HT1080 (cell line): ENCODE results near the gene ADA. TPM values are rescaled to one million over a fixed set of nuclear protein-coding genes. Genes with fewer than 3 reads are reported as not detected.
"Not testable (repeated sequence)": the region's sequence is repeated elsewhere in the genome, so short reads cannot be mapped to it uniquely, and the experiment has no call there.

Experiments used
- DNase-seq: peaks from one replicate; pipeline ENCODE4 v3.0.0-alpha.2; 2015; ENCODE audit warnings: low read depth
- polyA plus RNA-seq, 2 experiments: library from polyadenylated mRNA; depleted of rRNA; stranded (reverse); fragments of >200 nt; gene quantifications; 2 replicates each; pipeline ENCODE4 v1.2.3, GENCODE V29; 2015
- total RNA-seq: library from RNA; depleted of rRNA; stranded (reverse); fragments of >200 nt; shearing (Covaris generic); gene quantifications from 2 replicates; pipeline ENCODE4 v1.2.3, GENCODE V29; 2014; rRNA removed

Gene ADA
- 7.8 and 10.3 TPM in 2 replicates for total RNA-seq
- polyA plus RNA-seq (2015; cell fraction: cytosol; rRNA removed) = 23.2 and 26.9 TPM in 2 replicates
- 24.4 and 26.9 TPM in 2 replicates for polyA plus RNA-seq (2015; cell fraction: nucleus; rRNA removed)

DNA sequence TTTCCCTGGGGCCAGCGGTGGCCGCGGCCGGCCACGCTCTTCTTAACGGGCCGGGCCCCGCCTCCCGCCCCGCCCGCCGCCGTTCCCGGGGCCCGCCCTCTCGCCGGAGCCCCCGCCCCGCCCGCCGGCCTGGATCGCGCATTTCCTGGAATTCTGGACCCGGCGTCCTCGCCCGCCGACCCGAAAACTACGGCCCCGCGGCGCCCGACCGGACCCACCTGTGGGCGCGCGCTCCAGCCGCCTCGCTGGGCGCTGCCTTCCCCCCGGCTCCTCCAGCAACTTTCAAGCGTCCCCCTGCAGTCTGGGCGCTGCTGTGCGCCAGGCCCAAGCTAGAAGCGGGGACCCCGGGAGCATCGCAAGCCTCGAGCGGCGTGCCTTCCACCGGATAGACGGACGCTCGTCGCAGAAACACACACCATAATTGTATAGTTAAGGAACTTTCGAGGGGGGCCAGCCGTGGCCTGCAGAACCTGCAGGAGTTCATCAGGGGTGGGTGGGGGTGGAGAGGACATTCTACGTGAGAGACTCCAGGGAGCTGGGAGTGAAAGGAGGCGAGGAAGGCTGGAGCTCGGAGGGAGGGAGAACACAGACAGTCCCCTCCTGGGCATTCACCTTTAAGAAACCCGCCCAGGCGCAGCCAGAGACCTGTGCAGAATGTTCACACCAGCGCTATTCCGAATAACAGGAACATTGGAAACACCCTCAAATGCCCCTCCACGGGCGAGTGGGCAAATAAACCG is at the start of gene ADA:
Gene ADA, minus strand, starts transcription at position 16 of the 740 bp plus-strand sequence. CDS start 92 bp downstream, outside the sequence.
- DNase-seq = peak; percentile 27

DNA sequence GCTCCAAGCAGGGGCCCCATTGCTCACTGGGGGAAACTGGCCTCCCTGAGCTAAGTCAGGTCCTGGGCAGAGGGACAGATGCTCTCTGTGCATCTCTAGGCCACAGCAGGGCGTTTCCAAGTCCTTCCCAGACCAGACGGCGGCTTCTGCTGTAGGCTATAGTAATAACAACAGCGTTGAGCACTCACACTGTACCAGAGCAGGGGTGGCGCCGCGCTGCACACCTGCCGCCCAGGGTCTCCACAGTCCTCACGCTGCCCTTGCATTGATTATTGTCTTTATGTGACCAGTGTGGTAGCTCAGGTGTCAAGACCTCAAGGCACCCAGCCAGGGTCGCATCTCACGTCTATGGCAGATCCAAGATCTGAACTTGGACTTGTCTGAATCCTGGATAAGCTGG is 48.8 kb upstream of the ADA start:
- DNase-seq = no peak

DNA sequence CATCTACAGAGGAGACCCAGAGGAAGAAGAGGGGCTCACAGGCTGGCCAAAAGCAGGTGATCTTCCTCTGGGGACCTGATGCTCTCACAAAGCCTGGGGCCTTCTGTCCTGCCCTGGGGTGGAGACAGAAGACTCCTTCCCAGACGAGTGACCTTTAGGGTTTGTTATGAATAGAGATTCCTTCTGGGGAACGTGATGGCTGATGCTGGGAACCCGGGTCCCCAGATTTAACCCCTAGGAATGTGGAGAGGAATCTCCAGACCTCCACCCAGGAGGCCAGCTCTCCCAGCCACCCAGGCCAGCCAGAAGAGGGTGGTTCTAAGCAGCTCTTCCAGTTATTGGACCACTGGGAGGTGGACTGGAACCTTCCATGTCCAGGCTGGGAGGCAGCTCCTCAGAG is 46.9 kb upstream of the ADA start:
- no peak for DNase-seq

DNA sequence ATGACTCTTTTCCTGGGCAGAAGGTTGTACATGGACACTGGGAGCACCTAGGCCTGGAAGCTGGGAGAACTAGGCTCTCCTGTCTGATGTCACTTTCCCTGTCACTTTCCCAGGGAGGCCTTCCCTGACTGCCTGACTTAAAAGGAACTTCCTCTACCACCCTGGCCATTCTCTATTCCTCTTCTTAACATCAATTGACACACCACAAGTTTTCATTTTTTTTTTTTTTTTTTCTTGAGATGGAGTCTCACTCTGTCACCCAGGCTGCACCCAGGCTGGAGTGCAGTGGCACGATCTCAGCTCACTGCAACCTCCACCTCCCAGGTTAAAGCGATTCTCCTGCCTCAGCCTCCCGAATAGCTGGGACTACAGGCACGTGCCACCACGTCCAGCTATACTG is 45.5 kb upstream of the ADA start:
- not testable (repeated sequence) for DNase-seq

DNA sequence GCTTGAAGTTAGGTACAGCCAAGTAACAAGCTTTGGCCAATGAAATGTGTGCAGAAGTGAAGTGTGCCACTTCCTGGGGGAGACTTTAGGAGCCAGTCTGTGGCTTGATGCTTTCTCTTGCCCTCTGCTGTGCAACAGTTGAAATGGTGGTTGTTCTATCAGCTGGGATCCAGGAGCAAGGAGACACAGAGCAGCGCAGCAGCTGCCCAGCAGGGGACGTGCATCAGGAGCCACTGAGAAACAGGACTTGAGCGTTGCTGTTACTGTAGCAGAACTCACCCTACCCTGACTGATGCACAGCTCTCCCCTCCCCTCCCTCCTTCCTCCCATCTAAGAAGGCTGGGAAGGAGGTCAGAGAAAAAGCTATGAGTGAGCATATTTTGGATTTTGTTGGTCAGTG is 44.8 kb upstream of the ADA start:
- DNase-seq = no peak

DNA sequence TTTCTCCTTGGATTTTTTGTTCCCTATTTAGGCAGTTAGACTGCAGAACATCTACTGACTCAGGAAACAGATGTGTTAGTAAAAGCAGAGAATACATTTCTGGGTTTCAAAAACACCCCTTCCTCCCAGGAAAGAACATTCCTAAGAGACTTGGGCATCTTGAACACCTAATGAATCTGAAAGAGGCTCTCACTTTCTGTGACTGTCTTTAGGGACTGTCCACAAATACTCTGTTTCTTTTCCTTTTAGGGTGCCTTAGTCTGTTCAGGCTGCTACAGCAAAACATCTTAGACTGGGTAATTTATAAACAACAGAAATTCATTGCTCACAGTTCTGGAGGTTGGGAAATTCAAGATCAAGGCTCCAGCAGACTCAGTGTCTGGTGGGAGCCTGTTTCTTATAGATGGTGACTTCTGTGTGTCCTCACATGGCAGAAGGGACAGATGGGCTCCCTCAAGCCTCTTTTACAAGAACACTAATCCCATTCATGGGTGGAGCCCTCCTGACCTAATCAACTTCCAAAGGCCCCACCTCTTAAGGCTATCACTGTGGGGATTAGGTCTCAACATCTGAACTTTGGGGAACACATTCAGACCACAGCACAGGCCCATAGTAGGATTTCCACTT is 44.3 kb upstream of the ADA start:
- no peak for DNase-seq

DNA sequence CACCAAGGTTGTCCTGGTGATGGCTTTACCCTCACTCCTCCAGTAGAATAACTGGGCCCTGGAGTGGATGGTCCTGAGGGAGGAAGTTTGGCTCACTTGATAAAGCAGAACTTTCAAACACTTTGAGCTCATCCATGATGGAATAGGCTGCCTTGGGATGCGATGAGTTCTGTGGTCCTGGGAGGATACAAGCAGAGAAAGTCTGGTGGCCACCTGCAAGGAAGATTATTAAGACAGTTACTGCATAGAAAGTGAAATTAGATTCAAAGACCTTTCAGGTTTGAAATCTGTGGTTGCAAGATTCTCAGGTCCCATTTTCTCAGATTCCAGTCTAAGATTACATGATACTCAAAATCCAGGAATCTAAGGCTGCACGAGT is 43.8 kb upstream of the ADA start:
- no peak for DNase-seq

DNA sequence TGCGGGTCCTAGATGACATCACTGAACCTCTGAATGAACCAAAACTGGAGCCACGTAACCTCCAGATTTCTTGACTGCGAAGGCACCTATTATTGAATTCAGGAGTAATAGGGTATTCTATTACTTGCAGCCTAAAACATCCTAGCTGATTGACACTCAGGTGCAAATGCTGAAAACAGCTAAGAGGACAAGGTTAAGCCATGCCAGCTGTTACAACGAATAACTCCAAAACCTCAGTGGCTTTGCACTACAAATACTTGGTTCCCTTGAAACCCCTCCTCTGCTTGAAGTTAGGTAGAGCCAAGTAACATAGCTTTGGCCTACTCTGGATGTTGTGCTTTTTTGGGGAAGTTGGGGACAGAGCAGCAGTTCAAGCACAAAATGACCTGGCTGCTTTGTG is 42.7 kb upstream of the ADA start:
- DNase-seq = no peak

DNA sequence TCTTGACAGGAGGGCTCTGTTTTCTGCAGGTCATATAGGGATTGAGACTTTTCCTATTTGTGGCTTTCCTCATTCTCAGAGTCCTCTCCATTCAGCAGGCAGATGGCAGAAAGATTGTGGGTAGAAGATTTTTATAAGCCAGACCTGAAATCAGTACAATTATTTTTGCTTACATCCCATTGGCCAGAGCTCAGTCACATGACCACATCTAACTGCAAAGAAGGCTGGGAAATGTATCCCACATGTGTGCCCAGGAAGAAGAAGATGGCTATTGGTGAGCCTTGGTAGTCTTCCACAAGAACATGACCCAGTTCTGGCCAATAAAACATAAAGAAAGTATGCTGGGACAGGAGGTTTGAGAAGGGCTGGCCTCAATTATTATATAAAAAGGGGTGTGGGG is 42.1 kb upstream of the ADA start:
- DNase-seq = no peak

DNA sequence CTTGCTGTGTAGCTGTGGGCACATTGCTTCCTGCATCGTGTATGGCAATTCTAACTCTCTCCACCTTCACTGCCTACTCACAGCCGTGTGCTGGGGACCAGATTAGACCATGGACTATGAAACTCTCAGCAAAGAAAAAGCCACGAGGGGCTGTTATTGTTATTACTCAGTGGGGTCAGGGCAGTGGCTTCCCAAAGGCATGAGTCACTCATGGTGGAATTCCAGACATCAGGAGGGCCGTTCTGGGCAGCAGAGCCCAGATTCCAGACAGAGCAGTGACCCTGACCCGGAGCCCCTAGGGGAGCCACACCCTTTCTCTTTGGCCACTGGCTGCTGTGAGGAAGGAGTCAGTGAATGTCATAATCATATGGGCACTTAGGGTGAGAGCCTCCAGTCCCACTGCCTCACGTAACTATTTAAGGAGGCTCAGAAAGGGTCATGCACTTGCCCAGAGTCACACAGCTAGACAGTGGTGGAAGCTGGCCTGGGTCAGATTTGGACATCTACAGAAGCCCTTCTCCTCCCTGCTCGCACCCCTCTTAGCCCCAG is 41.5 kb upstream of the ADA start:
- peak; percentile 93 for DNase-seq

DNA sequence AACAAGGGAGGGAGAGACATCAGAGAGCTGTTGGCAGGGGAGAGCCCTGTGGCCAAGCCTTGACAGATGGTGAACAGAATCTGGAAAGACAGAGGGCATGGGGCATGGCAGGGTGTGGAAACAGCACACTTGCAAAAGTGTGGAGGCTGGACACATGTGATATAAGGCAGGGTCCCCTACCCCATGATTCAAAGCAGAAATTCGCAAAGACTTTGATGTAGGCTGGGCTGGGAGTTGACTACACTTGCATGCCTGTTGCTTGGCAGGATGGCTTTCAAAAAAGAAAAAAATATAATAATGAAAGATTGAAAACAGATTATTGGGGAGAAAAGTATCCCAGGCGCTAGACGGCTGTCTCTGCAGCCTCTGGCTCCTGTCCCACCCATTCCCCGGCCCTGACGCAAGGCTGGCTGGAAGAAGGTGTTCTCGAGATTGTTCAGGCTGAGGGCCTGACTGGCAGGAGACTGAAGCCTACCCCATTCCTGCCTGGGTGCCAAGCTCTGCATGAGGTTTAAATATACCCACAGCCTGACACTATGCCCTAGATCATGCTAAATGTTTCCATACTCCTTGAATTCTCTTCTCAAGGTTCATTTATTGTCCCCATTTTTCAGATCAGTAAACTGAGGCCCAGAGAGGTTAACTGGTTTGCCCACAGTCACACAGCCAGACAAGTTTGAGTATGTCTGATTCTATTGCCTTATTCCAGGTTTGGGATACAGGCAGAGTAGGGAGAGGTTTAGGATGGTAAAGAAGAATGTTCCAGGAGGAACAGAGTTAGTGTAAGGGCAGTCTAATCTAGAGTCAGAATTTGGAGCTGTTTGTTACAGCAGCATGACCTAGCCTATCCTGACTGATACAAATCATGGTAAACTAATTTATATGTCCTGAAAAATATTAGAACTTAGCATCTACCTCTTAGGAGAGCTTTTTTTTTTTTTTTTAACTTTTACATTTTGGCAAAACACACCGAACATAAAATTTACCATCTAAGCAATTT is 40.2 kb upstream of the ADA start:
- no peak for DNase-seq

DNA sequence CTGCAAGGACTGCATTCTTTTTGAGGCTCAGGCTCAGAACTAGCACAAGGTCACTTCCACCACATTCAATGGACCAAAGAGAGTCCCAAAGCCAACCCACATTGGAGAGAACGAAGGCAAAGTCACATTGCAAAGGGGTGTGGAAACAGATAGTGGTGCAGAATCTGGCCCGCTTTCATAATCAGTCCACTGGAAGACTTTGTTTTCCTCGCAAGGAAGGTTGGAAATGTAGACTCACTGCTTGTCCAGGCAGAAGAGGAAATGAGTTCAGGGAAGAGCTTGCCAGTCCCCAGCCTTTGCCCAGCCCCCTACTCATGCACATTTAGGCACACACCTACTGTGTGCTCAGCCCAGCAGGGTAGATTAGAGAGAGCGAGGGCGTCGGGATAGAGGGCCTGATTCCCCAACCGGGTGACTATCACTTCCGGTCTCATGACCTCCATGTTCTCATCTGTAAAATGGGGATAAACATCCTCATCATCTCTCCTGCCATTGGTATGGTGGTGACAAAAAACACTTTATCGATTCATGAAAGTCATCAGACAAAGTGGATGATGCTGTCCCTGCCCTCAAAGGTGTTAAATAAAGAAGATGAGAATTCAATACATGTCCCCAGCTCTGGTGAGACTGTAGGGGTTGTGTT is 39.4 kb upstream of the ADA start:
- DNase-seq = no peak

DNA sequence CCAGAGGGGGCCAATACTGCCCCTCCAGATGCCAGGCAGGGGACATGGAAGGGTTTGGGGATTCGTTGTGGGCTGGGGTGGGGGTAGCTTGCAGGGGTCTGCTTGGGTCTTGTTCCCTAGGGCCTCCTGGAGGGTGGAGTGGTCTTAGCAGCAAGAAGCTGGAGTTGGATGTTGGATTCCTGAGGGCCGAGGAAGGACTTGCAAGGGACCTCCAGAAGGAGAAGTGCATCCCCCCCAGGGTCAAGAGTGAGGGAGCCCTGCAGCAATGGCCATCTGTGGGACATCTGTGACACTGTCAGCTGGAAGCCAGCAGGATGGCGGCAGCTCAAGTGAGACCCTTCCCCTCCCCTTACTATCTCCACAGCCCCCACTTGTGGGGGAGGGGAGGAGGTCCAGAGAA is 38.3 kb upstream of the ADA start:
- no peak for DNase-seq

DNA sequence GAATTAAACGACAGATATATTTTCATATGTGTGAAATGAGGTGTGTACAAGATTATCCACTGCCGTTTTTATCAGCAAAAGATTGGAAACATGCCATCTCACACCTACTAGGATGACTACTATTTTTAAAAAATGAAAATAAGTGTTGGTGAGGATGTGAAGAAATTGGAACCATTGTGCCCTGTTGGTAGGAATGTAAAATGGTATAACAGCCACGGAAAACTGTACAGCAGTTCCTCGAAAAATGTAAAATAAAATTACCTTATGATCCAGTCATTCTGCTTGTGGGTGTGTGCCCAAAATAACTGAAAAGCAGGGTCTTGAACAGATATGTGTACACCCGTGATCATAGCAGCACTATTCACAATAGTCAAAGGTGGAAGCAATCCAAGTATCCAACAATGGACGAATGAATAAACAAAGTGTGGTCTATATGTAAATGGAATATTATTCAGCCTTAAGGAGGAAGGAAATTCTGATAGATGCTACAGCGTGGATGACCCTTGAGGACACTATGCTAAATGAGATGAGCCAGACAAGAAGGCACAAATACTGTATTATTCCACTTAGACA is 36.6 kb upstream of the ADA start:
- no peak for DNase-seq

DNA sequence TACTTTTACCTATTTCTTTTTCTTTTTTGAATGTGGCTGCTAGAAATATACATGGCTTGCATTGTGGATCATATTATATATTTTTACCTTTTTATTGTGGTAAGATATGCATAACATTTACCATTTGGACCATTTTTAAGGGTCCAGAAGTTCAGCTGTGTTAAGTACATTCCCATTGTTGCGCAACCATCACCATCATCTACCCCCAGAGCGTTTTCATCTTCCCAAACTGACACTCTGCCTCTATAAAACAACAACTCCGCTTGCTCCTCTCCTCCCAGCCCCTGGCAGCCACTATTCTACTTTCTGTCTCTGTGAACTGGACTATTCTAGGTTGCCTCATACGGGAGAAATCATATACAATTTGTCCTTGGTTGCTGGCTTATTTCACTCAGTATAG is 35.4 kb upstream of the ADA start:
- no peak for DNase-seq

DNA sequence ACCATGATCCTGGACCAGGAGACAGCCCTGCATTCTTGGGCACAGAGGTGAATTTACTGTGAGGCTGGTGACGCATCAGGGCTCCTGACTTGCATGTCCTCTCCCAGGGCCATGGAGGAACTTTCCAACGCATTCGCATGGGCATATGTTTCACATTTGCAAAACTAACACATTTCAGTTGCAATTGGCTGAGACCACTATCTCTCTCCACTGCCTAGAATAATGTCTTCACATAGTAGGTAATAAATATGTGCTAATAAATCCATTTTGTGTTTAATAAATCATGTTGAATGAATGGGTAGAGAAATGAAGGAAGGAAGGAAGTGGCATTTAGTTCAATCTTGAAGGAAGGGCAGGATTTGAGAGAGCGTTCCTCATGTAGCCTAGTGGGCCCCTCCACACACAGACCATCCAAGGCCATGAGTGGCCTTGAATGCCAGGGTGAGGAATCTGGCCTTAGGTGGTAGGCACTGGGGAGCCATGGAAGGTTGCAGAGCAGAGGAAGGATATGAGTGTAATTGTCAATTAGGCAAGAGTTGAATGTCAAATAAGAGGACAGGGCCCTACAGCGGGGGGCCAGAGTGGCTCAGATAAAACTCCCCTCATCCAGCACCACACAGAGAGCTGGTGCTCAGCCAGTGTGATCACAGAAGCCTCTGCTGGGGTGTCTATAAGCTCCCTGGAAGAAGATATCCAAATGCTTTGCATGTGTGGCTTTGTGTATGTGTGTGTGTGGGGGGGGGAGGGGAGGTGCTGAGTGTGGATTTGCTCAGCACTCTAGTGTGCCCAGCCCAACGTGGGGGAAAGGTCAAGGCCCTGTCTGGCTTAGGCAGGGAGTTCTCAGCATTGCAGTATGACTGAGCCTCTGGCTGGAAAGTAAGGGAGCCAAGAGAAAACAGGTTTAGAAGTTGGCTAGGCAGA is 32.8 kb upstream of the ADA start:
- DNase-seq = no peak

DNA sequence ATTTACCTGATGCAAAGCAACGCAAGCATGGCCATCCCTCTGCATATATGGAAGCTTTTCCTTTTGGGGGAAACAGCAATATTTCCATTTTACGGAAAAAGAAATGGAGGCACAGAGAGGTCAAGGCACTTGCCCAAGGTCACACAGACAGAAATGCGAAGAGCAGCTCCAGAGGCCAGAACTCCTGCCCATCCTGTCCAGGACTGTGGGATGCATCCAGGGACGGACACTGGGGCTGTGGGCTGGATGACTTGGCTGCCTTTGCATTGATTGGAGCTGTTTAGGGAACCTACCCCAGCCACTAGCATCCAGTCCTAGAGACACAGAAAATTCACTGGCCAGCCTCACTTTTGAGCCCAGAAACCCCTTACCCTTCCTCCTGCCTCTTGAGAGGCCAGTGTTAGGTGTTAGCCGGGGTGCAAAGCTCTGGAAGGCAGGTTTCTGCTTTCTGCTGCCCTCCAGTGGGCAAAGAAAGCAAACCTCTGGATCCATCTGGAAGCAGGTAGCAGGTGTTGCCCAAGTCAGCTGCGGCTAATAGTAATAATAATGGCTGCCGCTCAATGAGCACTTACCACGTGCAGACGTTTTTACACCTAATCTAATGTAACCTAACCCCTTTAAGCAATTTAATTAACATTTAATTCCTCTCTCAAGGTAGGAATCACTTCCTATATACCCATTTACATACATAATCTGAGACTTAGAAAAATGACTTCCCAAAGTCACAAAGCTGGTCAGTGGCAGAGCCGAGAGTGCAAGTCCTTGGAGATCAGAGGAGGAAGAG is 32.0 kb upstream of the ADA start:
- peak; percentile 31 for DNase-seq

DNA sequence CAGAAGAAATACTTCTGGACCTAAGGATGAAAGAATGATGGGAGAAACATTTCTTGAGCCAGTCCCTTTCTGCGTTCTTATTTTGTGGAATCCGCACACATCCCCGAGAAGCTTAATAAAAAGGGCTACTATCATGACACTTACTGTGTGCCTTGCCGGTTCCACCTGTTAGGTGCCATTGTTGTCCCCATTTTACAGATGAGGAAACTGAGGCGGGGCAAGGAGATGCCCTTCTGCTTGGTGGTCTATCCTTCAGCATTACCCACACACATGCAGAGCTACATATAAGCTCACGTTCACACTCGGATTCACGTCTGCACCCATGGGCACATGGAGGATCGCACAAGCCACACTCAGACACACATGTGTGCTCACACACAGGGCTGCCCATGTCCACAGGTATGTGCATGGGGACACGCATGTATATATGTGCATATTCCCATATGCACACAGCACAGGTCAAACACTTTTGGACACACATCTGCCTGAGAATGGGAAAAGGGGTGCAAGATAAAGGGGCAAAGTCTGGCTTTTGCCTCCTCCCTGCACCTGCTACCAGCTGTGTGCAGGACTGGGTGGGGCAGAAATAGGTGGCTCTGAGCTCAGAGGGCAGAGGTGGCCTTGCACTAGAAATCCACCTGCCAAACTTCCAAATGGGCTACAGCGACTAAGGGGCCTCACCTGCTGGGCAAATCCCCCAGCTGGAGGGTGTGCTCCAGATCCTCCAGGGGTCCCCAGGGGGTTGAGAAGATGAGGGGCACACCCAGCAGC is 30.5 kb upstream of the ADA start:
- DNase-seq = no peak
